Stimulated activated CD4-positive, alpha-beta T cell treated with anti-CD3 and anti-CD28 coated beads, Interleukin-1b, Interleukin-23, amount 100 ng/mL, for 1 hour (primary cell): ENCODE data around the gene MARCHF3.
A peak's percentile ranks its signal among the peaks of the same experiment; 100 is the strongest.
"Not testable (repeated sequence)": the region's sequence is repeated elsewhere in the genome, so short reads cannot be mapped to it uniquely, and the experiment has no call there.

Experiments used
- DNase-seq, 2 donors: peaks; one replicate each; pipeline ENCODE4 v3.0.0-alpha.2; 2020; ENCODE audit warnings: low read depth in 2 of 2

MARCHF3 gene

GRCh38 chr5:127051591-127051990 lies 21.2 kb upstream of the MARCHF3 start:
- DNase-seq = no peak

GRCh38 chr5:127046343-127047072 lies 16.1 kb upstream of the MARCHF3 start:
- no peak for DNase-seq

- no peak for DNase-seq
Measured at GRCh38 chr5:127042593-127042992, 12.2 kb upstream of the MARCHF3 start.

GRCh38 chr5:127041571-127041970 lies 11.2 kb upstream of the MARCHF3 start:
- DNase-seq = no peak

GRCh38 chr5:127040796-127041520 lies 10.6 kb upstream of the MARCHF3 start:
- DNase-seq = no peak

GRCh38 chr5:127038550-127038949 lies 8.2 kb upstream of the MARCHF3 start:
- no peak for DNase-seq

GRCh38 chr5:127031863-127032232 lies 1.5 kb upstream of the MARCHF3 start:
- DNase-seq = no peak

- DNase-seq = no peak
Measured at GRCh38 chr5:127031147-127031862, 947 bp upstream of the MARCHF3 start.

GRCh38 chr5:127029581-127030258 lies 638 bp downstream of the MARCHF3 start:
- peak in 1 of 2 donors; percentile 12 for DNase-seq

- DNase-seq = no peak
Measured at GRCh38 chr5:127028822-127029457, 1.4 kb downstream of the MARCHF3 start.

GRCh38 chr5:127027539-127027938 lies 2.8 kb downstream of the MARCHF3 start:
- DNase-seq = no peak

- DNase-seq = no peak
Measured at GRCh38 chr5:127026166-127026565, 4.2 kb downstream of the MARCHF3 start.

- no peak for DNase-seq
Measured at GRCh38 chr5:127025467-127025866, 4.9 kb downstream of the MARCHF3 start.

- DNase-seq = no peak
Measured at GRCh38 chr5:127024821-127025220, 5.5 kb downstream of the MARCHF3 start.

- not testable (repeated sequence) for DNase-seq
Measured at GRCh38 chr5:127023552-127024191, 6.7 kb downstream of the MARCHF3 start.

GRCh38 chr5:127022846-127023245 lies 7.5 kb downstream of the MARCHF3 start:
- no peak for DNase-seq

- no peak for DNase-seq
Measured at GRCh38 chr5:127019928-127020327, 10.4 kb downstream of the MARCHF3 start.

GRCh38 chr5:127016722-127017121 lies 13.6 kb downstream of the MARCHF3 start:
- not testable (repeated sequence) for DNase-seq

- no peak for DNase-seq
Measured at GRCh38 chr5:127015716-127016115, 14.6 kb downstream of the MARCHF3 start.

- DNase-seq = no peak
Measured at GRCh38 chr5:127014573-127014972, 15.8 kb downstream of the MARCHF3 start.

- DNase-seq = no peak
Measured at GRCh38 chr5:127013407-127013806, 17.0 kb downstream of the MARCHF3 start.
